ENCODE results near the gene LRPPRC. TPM values are rescaled to one million over a fixed set of nuclear protein-coding genes. Genes with fewer than 3 reads are reported as not detected.

LRPPRC gene
- total RNA-seq, 1 donor from 2014 or later, result 131 TPM

DNA sequence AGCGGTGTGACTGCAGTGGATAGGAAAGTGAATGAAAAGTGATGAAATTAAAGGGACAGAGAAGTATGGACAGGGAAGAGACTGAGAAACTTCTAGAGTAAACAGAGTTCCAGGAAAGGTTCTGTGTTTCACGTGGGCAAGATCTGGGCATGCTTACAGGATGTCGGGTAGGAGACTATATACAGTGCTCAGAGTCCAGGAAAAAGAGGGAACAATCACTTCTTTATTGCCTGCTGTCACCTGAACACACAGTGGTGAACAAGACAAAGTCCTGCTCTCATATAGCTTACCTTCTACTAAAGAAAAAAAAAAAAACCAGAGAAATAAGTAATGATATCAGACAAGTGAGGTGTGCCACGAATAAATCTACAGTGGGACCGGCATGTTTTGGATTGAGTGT lies 2.4 kb downstream of the LRPPRC start:
- Mint-ChIP-seq H3K9me3 (no peaks in the 10 kb centered on the region), H3K27ac (ENCODE audit: unreplicated experiment) (no peak overlapping the region), H3K4me3 (peak overlapping the region; percentile 95), H3K27me3 (ENCODE audit: low read depth) (no peaks in the 10 kb centered on the region), H3K36me3 (ENCODE audit: low read depth) (peaks cover 24% of the 10 kb centered on the region), H3K4me1 (peaks cover 36% of the 10 kb centered on the region)
- TF ChIP-seq, protein P1, sequence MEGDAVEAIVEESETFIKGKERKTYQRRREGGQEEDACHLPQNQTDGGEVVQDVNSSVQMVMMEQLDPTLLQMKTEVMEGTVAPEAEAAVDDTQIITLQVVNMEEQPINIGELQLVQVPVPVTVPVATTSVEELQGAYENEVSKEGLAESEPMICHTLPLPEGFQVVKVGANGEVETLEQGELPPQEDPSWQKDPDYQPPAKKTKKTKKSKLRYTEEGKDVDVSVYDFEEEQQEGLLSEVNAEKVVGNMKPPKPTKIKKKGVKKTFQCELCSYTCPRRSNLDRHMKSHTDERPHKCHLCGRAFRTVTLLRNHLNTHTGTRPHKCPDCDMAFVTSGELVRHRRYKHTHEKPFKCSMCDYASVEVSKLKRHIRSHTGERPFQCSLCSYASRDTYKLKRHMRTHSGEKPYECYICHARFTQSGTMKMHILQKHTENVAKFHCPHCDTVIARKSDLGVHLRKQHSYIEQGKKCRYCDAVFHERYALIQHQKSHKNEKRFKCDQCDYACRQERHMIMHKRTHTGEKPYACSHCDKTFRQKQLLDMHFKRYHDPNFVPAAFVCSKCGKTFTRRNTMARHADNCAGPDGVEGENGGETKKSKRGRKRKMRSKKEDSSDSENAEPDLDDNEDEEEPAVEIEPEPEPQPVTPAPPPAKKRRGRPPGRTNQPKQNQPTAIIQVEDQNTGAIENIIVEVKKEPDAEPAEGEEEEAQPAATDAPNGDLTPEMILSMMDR (conservative IDR thresholded peaks at IDR 0.05), result no peak
- no peak for DNase-seq (ENCODE audit: low read depth, low spot score)

DNA sequence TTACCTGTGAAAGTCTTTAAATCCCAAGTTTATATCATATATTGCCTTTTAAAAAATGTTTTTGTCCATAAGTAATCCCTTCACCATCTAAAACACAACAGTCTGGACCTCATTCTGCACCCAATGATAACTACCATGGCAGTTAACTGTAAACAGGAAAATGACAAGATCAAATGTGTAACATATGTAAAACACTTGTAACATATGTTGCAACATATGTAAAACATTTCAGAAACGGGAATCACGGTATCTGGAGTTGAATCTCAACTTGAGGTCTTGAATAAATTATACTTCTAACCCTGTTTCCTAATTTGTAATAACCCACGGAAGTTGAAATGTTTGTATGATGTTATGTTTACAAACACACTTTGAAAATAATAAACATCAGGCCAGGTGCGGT lies 6.2 kb downstream of the LRPPRC start:
- no peak overlapping the region for H3K4me3 Mint-ChIP-seq
- H3K9me3 Mint-ChIP-seq, result no peaks in the 10 kb centered on the region
- H3K27me3 Mint-ChIP-seq (ENCODE audit: low read depth), result no peaks in the 10 kb centered on the region
- H3K27ac Mint-ChIP-seq (ENCODE audit: unreplicated experiment), result no peak overlapping the region
- peaks cover 26% of the 10 kb centered on the region for H3K36me3 Mint-ChIP-seq (ENCODE audit: low read depth)
- TF ChIP-seq, protein P1 (conservative IDR thresholded peaks at IDR 0.05), result no peak
- peaks cover 29% of the 10 kb centered on the region for H3K4me1 Mint-ChIP-seq
- DNase-seq (ENCODE audit: low read depth, low spot score), result no peak

- DNase-seq (ENCODE audit: low read depth, low spot score), result no peak
- Mint-ChIP-seq H3K4me1 (peaks cover 4% of the 10 kb centered on the region), H3K27me3 (ENCODE audit: low read depth) (no peaks in the 10 kb centered on the region), H3K36me3 (ENCODE audit: low read depth) (peaks cover 10% of the 10 kb centered on the region), H3K4me3 (no peak overlapping the region), H3K27ac (ENCODE audit: unreplicated experiment) (no peak overlapping the region), H3K9me3 (no peaks in the 10 kb centered on the region)
- TF ChIP-seq, protein P1 (conservative IDR thresholded peaks at IDR 0.05), result no peak
Observed at GRCh38 chr2:43986600-43986999, 9.2 kb downstream of the LRPPRC start.

GRCh38 chr2:43985359-43985758 lies 10.4 kb downstream of the LRPPRC start:
- Mint-ChIP-seq H3K4me1 (peaks cover 4% of the 10 kb centered on the region), H3K9me3 (no peaks in the 10 kb centered on the region), H3K36me3 (ENCODE audit: low read depth) (peaks cover 14% of the 10 kb centered on the region), H3K27ac (ENCODE audit: unreplicated experiment) (no peak overlapping the region), H3K4me3 (no peak overlapping the region), H3K27me3 (ENCODE audit: low read depth) (no peaks in the 10 kb centered on the region)
- no peak for DNase-seq (ENCODE audit: low read depth, low spot score)
- TF ChIP-seq, protein P1 (conservative IDR thresholded peaks at IDR 0.05), result no peak

GRCh38 chr2:43984533-43984932 lies 11.3 kb downstream of the LRPPRC start:
- Mint-ChIP-seq H3K27me3 (ENCODE audit: low read depth) (no peaks in the 10 kb centered on the region), H3K27ac (ENCODE audit: unreplicated experiment) (no peak overlapping the region), H3K9me3 (no peaks in the 10 kb centered on the region), H3K4me1 (peaks cover 4% of the 10 kb centered on the region), H3K4me3 (no peak overlapping the region), H3K36me3 (ENCODE audit: low read depth) (peaks cover 12% of the 10 kb centered on the region)
- no peak for DNase-seq (ENCODE audit: low read depth, low spot score)
- TF ChIP-seq, protein P1 (conservative IDR thresholded peaks at IDR 0.05), result no peak

DNA sequence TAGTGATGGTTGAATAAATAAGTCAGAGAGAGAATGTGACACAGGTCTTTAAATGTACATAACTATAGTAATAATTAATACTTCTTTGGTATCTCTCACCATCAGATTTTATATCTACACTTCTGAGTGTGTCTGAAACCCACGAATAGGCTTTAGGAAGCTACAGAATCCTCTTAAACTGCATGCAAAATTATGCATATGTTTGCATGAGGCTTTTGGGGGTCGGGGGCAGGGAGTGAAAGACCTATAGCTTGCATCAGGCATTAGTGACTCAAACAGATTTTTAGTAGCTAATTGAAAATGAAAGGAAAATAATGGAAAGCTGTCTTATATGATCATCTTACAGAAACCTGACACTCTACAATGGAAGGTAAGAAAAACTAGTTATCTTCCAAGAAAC lies 14.9 kb downstream of the LRPPRC start:
- no peaks in the 10 kb centered on the region for H3K27me3 Mint-ChIP-seq (ENCODE audit: low read depth)
- no peak overlapping the region for H3K4me3 Mint-ChIP-seq
- H3K36me3 Mint-ChIP-seq (ENCODE audit: low read depth), result peaks cover 6% of the 10 kb centered on the region
- no peak for DNase-seq (ENCODE audit: low read depth, low spot score)
- H3K9me3 Mint-ChIP-seq, result no peaks in the 10 kb centered on the region
- no peaks in the 10 kb centered on the region for H3K4me1 Mint-ChIP-seq
- TF ChIP-seq, protein P1 (conservative IDR thresholded peaks at IDR 0.05), result no peak
- no peak overlapping the region for H3K27ac Mint-ChIP-seq (ENCODE audit: unreplicated experiment)
